ENCODE data around the gene ADAMTSL1.

Gene ADAMTSL1

DNA sequence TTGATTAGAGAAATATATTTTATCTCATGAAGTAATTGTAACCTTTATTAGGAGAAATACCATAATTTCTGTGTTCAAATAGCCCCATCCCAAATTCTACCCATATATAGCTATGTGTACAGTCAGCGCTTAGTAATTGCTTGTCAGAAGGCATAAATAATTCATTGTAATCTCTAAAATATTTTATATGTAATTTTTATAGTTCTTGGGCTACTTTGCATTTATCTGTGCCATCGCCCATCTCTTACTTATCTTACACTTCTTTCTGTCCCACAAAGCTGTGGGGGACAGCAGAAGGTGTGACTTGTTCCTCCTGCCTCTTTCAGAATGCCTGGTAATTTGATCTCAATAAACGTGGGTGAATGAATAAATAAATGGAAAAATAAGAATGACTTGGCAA, 5.5 kb downstream of the ADAMTSL1 start:
- no peak overlapping the region for H3K4me3 ChIP-seq (replicated peaks; ENCODE audit: insufficient read depth, low read length)
- no peaks in the 10 kb centered on the region for H3K27me3 ChIP-seq (ENCODE audit: insufficient read depth, poor library complexity, severe bottlenecking)
- no peak overlapping the region for H3K27ac ChIP-seq (replicated peaks)
- DNase-seq (ENCODE audit: low read depth in 1 of 2, low spot score in 1 of 2), result no peak
- TF ChIP-seq, protein P1, sequence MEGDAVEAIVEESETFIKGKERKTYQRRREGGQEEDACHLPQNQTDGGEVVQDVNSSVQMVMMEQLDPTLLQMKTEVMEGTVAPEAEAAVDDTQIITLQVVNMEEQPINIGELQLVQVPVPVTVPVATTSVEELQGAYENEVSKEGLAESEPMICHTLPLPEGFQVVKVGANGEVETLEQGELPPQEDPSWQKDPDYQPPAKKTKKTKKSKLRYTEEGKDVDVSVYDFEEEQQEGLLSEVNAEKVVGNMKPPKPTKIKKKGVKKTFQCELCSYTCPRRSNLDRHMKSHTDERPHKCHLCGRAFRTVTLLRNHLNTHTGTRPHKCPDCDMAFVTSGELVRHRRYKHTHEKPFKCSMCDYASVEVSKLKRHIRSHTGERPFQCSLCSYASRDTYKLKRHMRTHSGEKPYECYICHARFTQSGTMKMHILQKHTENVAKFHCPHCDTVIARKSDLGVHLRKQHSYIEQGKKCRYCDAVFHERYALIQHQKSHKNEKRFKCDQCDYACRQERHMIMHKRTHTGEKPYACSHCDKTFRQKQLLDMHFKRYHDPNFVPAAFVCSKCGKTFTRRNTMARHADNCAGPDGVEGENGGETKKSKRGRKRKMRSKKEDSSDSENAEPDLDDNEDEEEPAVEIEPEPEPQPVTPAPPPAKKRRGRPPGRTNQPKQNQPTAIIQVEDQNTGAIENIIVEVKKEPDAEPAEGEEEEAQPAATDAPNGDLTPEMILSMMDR (IDR thresholded peaks at IDR 0.05; ENCODE audit: insufficient read depth, low read length), result no peak
- TF ChIP-seq GABPA (IDR thresholded peaks at IDR 0.05; ENCODE audit: low read depth), result no peak
- TF ChIP-seq POLR2AphosphoS5 (IDR thresholded peaks at IDR 0.05; ENCODE audit: low read depth), result no peak
- TF ChIP-seq, protein P2, sequence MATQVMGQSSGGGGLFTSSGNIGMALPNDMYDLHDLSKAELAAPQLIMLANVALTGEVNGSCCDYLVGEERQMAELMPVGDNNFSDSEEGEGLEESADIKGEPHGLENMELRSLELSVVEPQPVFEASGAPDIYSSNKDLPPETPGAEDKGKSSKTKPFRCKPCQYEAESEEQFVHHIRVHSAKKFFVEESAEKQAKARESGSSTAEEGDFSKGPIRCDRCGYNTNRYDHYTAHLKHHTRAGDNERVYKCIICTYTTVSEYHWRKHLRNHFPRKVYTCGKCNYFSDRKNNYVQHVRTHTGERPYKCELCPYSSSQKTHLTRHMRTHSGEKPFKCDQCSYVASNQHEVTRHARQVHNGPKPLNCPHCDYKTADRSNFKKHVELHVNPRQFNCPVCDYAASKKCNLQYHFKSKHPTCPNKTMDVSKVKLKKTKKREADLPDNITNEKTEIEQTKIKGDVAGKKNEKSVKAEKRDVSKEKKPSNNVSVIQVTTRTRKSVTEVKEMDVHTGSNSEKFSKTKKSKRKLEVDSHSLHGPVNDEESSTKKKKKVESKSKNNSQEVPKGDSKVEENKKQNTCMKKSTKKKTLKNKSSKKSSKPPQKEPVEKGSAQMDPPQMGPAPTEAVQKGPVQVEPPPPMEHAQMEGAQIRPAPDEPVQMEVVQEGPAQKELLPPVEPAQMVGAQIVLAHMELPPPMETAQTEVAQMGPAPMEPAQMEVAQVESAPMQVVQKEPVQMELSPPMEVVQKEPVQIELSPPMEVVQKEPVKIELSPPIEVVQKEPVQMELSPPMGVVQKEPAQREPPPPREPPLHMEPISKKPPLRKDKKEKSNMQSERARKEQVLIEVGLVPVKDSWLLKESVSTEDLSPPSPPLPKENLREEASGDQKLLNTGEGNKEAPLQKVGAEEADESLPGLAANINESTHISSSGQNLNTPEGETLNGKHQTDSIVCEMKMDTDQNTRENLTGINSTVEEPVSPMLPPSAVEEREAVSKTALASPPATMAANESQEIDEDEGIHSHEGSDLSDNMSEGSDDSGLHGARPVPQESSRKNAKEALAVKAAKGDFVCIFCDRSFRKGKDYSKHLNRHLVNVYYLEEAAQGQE (IDR thresholded peaks at IDR 0.05; ENCODE audit: insufficient replicate concordance, low read depth), result no peak
- no peak for TF ChIP-seq SPI1 (IDR thresholded peaks at IDR 0.05; ENCODE audit: borderline replicate concordance, low read depth)

DNA sequence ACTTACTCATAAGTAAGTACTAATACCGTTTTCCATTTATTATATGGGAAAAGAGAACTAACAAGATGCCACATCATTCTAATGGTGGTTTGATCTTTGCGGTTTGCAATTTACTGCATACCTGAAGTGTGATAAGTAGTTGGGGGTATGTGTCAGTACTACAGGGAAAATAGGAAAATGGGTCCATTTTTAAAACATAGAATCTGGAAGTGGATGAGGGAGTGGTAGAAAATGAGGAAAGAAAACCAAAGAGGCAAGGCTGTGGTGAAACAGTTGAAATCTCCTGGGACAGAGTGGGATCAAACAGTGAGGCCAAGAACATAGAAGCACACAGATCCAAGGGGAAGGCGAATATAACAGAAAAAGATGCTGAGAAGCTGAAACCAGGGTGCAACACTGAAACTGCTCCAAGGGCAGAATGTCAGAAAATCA, 6.7 kb downstream of the ADAMTSL1 start:
- TF ChIP-seq POLR2AphosphoS5 (IDR thresholded peaks at IDR 0.05; ENCODE audit: low read depth) (no peak), SPI1 (IDR thresholded peaks at IDR 0.05; ENCODE audit: borderline replicate concordance, low read depth) (no peak)
- TF ChIP-seq, protein P2 (IDR thresholded peaks at IDR 0.05; ENCODE audit: insufficient replicate concordance, low read depth), result no peak
- Histone ChIP-seq H3K27ac (replicated peaks) (no peak overlapping the region), H3K27me3 (ENCODE audit: insufficient read depth, poor library complexity, severe bottlenecking) (no peaks in the 10 kb centered on the region), H3K4me3 (replicated peaks; ENCODE audit: insufficient read depth, low read length) (no peak overlapping the region)
- DNase-seq (ENCODE audit: low read depth in 1 of 2, low spot score in 1 of 2), result no peak

DNA sequence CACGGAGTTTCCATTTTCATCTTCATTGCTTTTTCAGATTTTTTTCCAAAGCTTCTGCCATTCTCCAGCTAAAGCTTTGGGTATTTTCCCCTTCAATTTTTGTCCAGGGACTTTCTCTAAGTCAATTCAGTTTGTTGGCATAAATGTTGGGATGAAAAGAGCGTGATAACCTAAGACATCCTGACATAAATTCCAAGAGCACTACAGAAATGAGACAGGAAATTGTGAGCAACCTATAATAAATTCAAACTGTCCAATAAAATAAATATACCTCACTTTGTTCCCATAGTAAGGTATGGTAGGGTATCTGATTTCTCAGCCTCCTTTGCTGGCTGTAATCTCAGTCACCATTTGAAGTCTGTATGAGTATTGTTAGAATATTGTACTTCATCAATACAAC, 8.4 kb downstream of the ADAMTSL1 start:
- H3K27ac ChIP-seq (replicated peaks), result no peak overlapping the region
- no peaks in the 10 kb centered on the region for H3K27me3 ChIP-seq (ENCODE audit: insufficient read depth, poor library complexity, severe bottlenecking)
- DNase-seq (ENCODE audit: low read depth in 1 of 2, low spot score in 1 of 2), result no peak
- no peak for TF ChIP-seq POLR2AphosphoS5 (IDR thresholded peaks at IDR 0.05; ENCODE audit: low read depth)
- TF ChIP-seq GABPA (IDR thresholded peaks at IDR 0.05; ENCODE audit: low read depth), result no peak
- no peak for TF ChIP-seq SPI1 (IDR thresholded peaks at IDR 0.05; ENCODE audit: borderline replicate concordance, low read depth)
- TF ChIP-seq, protein P2 (IDR thresholded peaks at IDR 0.05; ENCODE audit: insufficient replicate concordance, low read depth), result no peak
- TF ChIP-seq, protein P1 (IDR thresholded peaks at IDR 0.05; ENCODE audit: insufficient read depth, low read length), result no peak
- no peak overlapping the region for H3K4me3 ChIP-seq (replicated peaks; ENCODE audit: insufficient read depth, low read length)

All from HL-60 (cell line).